DND-41 (cell line): ENCODE data around the gene PPIF.

Experiments
- ATAC-seq: fragments of 200-7000 bp; cut with Tn5 transposase; 3 replicates; pipeline ENCODE4 v1.9.1; 2021; ENCODE audit warnings: low read depth; ENCODE audit not compliant: insufficient read depth
- DNase-seq: peaks from one replicate; pipeline ENCODE4 v3.0.0-alpha.2; 2020
- H2AFZ ChIP-seq: 2 replicates; pipeline ENCODE4 v1.6.0; 2012; ENCODE audit warnings: low read depth, low read length
- H3K27ac ChIP-seq: 2 replicates; pipeline ENCODE4 v1.5.1; 2012; ENCODE audit warnings: low read length, inconsistent platforms
- H3K27me3 ChIP-seq: fragments of 200-600 bp; sonication (generic); 2 replicates; pipeline ENCODE4 v1.6.0; 2012; ENCODE audit warnings: low read length, mild to moderate bottlenecking, inconsistent platforms; ENCODE audit not compliant: insufficient read depth, poor library complexity
- H3K36me3 ChIP-seq: 2 replicates; pipeline ENCODE4 v1.5.1; 2012; ENCODE audit warnings: low read length, inconsistent platforms; ENCODE audit not compliant: insufficient read depth
- H3K4me1 ChIP-seq: 2 replicates; pipeline ENCODE4 v1.5.1; 2012; ENCODE audit warnings: mild to moderate bottlenecking, low read length; ENCODE audit not compliant: insufficient read depth
- H3K4me2 ChIP-seq: 2 replicates; pipeline ENCODE4 v1.6.0; 2012; ENCODE audit warnings: mild to moderate bottlenecking, moderate library complexity, low read length, inconsistent platforms; ENCODE audit not compliant: insufficient read depth
- H3K4me3 ChIP-seq, 2 experiments: fragments of 200-600 bp in 1 of 2; shearing (Covaris generic) in 1 of 2; 2 replicates each; pipeline ENCODE4 v1.5.1; 2012 to 2016; ENCODE audit warnings: inconsistent platforms in 2 of 2, low read length in 2 of 2, mild to moderate bottlenecking in 2 of 2, low read depth in 1 of 2, moderate library complexity in 1 of 2
- H3K79me2 ChIP-seq: 2 replicates; pipeline ENCODE4 v1.6.0; 2012; ENCODE audit warnings: low read length, inconsistent platforms; ENCODE audit not compliant: insufficient read depth
- H3K9ac ChIP-seq: 2 replicates; pipeline ENCODE4 v1.6.0; 2012; ENCODE audit warnings: low read depth, mild to moderate bottlenecking, inconsistent platforms, low read length, moderate library complexity
- H3K9me3 ChIP-seq: 2 replicates; pipeline ENCODE4 v1.5.1; 2012; ENCODE audit warnings: low read length, moderate library complexity, mild to moderate bottlenecking, inconsistent platforms; ENCODE audit not compliant: insufficient read depth, severe bottlenecking
- H4K20me1 ChIP-seq: 2 replicates; pipeline ENCODE4 v1.6.0; 2012; ENCODE audit warnings: low read length; ENCODE audit not compliant: insufficient read depth
- EZH2 ChIP-seq: IDR thresholded peaks from 3 replicates; pipeline ENCODE4 v1.6.1; 2012; ENCODE audit warnings: borderline replicate concordance, low read depth, mild to moderate bottlenecking, moderate library complexity, low read length, inconsistent platforms; ENCODE audit not compliant: severe bottlenecking
- TF ChIP-seq, protein P1 (sequence below): IDR thresholded peaks from 2 replicates; pipeline ENCODE4 v1.5.1; 2012; ENCODE audit warnings: borderline replicate concordance, low read length, moderate library complexity, mild to moderate bottlenecking; ENCODE audit not compliant: poor library complexity, severe bottlenecking; ENCODE audit errors: extremely low read depth

PPIF gene

DNA sequence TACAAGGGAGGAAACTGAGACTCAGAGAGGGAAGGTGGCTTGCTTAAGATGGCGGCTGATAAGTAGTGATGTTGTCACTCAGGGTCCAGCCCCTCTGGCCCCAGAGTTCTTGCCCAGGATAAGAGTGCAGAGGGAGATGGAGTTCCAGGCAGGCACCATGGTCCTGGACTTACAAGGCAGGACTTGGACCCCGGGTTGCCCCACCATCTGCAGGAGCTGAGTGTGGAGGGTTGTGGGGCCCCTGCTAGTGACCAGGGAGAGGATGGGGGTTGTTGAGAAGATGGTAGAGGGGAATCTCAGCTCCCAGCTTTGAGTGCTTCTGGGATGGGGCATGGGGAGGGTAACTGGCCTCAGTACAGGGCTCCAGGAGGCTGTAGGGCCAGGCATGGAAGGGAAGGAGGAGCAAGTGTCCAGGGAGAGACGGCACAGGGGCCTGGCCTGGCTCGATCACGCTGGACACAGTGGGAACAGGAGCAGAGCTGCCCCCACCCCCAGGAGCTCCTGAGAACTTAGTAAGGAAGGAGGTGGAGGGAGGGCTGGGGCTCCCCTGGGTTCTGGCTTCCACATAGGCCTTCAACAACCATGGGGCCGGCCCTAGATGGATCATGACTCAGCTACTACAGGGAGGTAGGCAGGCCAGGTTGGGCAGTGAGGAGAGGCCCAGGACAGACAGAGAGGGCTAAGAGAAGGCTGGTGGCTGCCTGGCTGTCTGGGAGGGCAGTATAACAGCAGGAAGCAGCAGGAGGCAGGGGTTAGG lies 28.2 kb downstream of the PPIF start:
- TF ChIP-seq, protein P1, sequence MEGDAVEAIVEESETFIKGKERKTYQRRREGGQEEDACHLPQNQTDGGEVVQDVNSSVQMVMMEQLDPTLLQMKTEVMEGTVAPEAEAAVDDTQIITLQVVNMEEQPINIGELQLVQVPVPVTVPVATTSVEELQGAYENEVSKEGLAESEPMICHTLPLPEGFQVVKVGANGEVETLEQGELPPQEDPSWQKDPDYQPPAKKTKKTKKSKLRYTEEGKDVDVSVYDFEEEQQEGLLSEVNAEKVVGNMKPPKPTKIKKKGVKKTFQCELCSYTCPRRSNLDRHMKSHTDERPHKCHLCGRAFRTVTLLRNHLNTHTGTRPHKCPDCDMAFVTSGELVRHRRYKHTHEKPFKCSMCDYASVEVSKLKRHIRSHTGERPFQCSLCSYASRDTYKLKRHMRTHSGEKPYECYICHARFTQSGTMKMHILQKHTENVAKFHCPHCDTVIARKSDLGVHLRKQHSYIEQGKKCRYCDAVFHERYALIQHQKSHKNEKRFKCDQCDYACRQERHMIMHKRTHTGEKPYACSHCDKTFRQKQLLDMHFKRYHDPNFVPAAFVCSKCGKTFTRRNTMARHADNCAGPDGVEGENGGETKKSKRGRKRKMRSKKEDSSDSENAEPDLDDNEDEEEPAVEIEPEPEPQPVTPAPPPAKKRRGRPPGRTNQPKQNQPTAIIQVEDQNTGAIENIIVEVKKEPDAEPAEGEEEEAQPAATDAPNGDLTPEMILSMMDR: no peak
- TF ChIP-seq EZH2: no peak
- H3K27me3 ChIP-seq: peaks cover 4% of the 10 kb centered on the region
- no peak overlapping the region for H2AFZ ChIP-seq

GRCh38 chr10:79376078-79376628 lies 28.9 kb downstream of the PPIF start:
- Histone ChIP-seq H3K4me3 (no peak overlapping the region), H3K27me3 (peaks cover 4% of the 10 kb centered on the region), H3K4me2 (no peak overlapping the region), H3K9me3 (no peaks in the 10 kb centered on the region), H2AFZ (no peak overlapping the region), H4K20me1 (peaks cover 22% of the 10 kb centered on the region), H3K36me3 (no peaks in the 10 kb centered on the region), H3K9ac (no peak overlapping the region), H3K4me1 (no peaks in the 10 kb centered on the region), H3K79me2 (no peaks in the 10 kb centered on the region), H3K27ac (no peak overlapping the region)
- no peak for DNase-seq
- TF ChIP-seq, protein P1: no peak
- TF ChIP-seq EZH2: no peak
- ATAC-seq: no peak

More for the DNA sequence above, 28.2 kb downstream of the PPIF start:
- no peak overlapping the region for H3K9ac ChIP-seq
- H3K4me3 ChIP-seq: no peak overlapping the region
- no peaks in the 10 kb centered on the region for H3K9me3 ChIP-seq
- no peaks in the 10 kb centered on the region for H3K36me3 ChIP-seq
- no peaks in the 10 kb centered on the region for H3K79me2 ChIP-seq
- DNase-seq (no peak), ATAC-seq (no peak)
- H4K20me1 ChIP-seq: peaks cover 19% of the 10 kb centered on the region
- no peaks in the 10 kb centered on the region for H3K4me1 ChIP-seq
- no peak overlapping the region for H3K4me2 ChIP-seq
- no peak overlapping the region for H3K27ac ChIP-seq

- DNase-seq (no peak), ATAC-seq (no peak)
- Histone ChIP-seq H3K4me1 (no peaks in the 10 kb centered on the region), H2AFZ (no peak overlapping the region), H3K9me3 (no peaks in the 10 kb centered on the region), H3K4me2 (no peak overlapping the region), H3K9ac (no peak overlapping the region), H3K27ac (no peak overlapping the region), H3K79me2 (no peaks in the 10 kb centered on the region), H3K36me3 (no peaks in the 10 kb centered on the region), H3K27me3 (peaks cover 4% of the 10 kb centered on the region), H3K4me3 (no peak overlapping the region), H4K20me1 (peaks cover 24% of the 10 kb centered on the region)
- TF ChIP-seq, protein P1: no peak
- TF ChIP-seq EZH2: no peak
Measured at GRCh38 chr10:79376751-79377556, 29.7 kb downstream of the PPIF start.
